ENCODE results near the gene GAREM2.

DNA sequence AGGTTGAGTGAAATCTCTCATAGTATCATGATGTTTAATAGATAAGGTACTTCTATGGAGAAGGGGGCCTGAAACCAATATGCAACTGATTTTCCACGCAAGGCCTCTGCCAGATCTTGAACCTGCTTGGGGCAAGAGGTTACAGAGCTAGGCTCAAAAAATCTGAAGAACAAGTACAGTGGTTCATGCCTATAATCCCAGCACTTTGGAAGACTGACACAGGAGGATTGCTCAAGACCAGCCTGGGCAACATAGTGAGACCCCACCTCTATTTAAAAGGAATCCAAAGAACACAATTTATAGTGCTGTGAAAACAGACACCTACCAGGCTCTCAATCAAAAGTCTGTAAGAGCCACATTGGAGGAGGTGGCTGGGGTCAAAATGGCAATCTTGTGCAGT lies 42.9 kb downstream of the GAREM2 start:
- TF ChIP-seq CTCF (IDR thresholded peaks at IDR 0.05; ENCODE audit: low read length) = no peak
- no peak for TF ChIP-seq EZH2 (IDR thresholded peaks at IDR 0.05; ENCODE audit: borderline replicate concordance, low read length)
